HUES6 (cell line): Measurements from ENCODE around the gene DHRS12.

Experiments used
- H3K27ac ChIP-seq: 2 replicates; pipeline ENCODE4 v1.7.0; 2013; ENCODE audit warnings: low read depth, mild to moderate bottlenecking, low read length, inconsistent platforms
- H3K27me3 ChIP-seq: 2 replicates; pipeline ENCODE4 v1.6.1; 2013; ENCODE audit warnings: low read length; ENCODE audit not compliant: control insufficient read depth, insufficient read depth
- H3K36me3 ChIP-seq: 2 replicates; pipeline ENCODE4 v1.6.1; 2013; ENCODE audit warnings: low read length; ENCODE audit not compliant: control insufficient read depth, insufficient read depth
- H3K4me1 ChIP-seq: 2 replicates; pipeline ENCODE4 v1.6.1; 2013; ENCODE audit warnings: low read length; ENCODE audit not compliant: control insufficient read depth, insufficient read depth
- H3K4me3 ChIP-seq: 2 replicates; pipeline ENCODE4 v1.5.1; 2013; ENCODE audit warnings: low read depth, low read length
- H3K9ac ChIP-seq: one replicate; pipeline ENCODE4 v1.6.1; 2013; ENCODE audit warnings: mild to moderate bottlenecking, low read length
- H3K9me3 ChIP-seq: 2 replicates; pipeline ENCODE4 v1.6.1; 2013; ENCODE audit warnings: low read depth, low read length; ENCODE audit not compliant: control insufficient read depth, insufficient read depth

Gene DHRS12

GRCh38 chr13:51794964-51795363 lies 9.0 kb downstream of the DHRS12 start:
- peaks cover 24% of the 10 kb centered on the region for H3K4me1 ChIP-seq
- H3K9ac ChIP-seq: no peak overlapping the region
- no peak overlapping the region for H3K4me3 ChIP-seq
- H3K9me3 ChIP-seq: no peaks in the 10 kb centered on the region
- no peaks in the 10 kb centered on the region for H3K27me3 ChIP-seq
- no peaks in the 10 kb centered on the region for H3K36me3 ChIP-seq
- no peak overlapping the region for H3K27ac ChIP-seq

DNA sequence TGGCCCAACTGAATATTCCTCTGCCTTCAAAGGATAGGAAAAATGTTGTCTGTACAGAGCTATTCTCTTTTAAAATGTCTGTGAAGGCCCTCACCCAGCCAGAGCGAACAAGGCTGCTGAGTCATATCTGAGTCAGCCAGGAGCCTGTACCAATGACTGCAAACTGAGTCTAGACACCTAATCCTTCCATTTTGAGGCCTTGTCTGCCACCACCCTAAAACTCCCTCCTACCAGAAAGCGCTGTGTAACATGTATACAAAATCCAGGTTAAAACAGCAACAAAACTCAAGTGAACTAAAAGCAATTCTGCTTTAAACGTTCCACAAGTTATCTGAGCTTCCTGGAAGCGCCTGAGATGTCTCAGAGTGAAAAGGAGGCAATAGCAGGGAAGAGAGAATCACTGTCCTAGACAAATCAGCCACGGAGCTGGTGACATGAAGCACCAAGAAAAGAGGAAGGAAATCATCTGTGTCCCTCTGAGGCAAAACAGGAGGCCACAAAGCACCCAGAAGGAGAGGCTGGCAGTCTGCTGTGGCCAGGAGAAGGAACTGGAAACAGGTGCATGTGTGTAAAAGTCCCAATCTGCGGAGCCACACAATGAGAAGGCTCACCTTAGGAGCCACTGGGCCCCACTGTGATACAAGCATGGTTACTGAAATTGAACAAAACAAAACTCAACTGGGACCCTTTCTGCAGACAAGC lies 10.2 kb downstream of the DHRS12 start:
- no peak overlapping the region for H3K9ac ChIP-seq

DNA sequence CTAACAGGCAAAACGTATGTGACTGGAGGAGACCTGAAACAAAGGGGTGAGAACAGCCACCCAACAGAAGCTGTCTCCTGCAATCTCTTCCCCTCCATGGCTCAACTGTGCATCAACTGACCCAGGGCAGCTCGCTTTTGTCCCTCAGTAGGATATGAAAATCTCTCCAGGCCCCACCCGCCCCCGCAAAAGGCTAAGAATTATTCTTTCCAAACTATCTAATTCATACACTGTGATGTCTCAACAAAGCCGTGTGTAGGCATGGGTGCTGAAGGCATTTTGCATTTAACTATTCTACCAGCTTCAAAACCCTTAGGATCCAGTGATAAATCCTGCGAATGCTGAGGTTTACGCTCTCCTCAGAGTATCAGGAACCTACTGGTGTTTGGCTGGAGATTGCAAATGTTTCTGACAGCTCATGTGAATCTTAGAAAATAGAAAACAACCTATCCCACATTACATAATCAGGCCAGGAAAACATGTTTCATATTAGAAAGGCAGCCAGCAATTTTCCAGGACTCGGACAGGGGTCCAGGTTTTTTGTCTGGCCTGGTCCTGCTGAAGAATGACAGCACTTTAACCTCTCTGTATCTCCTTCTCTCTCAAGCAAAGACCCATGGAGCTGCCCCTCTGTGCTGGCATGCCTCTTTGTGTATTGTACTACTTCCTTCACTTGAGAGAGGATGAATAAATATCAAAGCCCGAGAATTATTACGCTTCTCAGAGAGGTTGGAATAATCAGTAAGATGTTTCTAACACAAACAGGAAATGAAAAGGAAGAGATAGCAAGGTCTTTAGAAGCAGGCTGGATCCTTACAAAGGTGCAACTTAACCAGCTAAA lies 17.3 kb downstream of the DHRS12 start:
- Histone ChIP-seq H3K9ac (no peak overlapping the region), H3K9me3 (no peaks in the 10 kb centered on the region), H3K27me3 (no peaks in the 10 kb centered on the region), H3K4me1 (peaks cover 6% of the 10 kb centered on the region; the same call in 1 of the 2 replicates), H3K4me3 (no peak overlapping the region), H3K36me3 (0 out of 2 replicates have a peak, but pooled peaks cover 3% of the 10 kb centered on the region), H3K27ac (no peak overlapping the region)

More for the DNA sequence above, 10.2 kb downstream of the DHRS12 start:
- Histone ChIP-seq H3K27ac (no peak overlapping the region), H3K4me3 (no peak overlapping the region), H3K4me1 (peaks cover 24% of the 10 kb centered on the region), H3K27me3 (no peaks in the 10 kb centered on the region), H3K36me3 (0 out of 2 replicates have a peak, but pooled peaks cover 3% of the 10 kb centered on the region), H3K9me3 (no peaks in the 10 kb centered on the region)

DNA sequence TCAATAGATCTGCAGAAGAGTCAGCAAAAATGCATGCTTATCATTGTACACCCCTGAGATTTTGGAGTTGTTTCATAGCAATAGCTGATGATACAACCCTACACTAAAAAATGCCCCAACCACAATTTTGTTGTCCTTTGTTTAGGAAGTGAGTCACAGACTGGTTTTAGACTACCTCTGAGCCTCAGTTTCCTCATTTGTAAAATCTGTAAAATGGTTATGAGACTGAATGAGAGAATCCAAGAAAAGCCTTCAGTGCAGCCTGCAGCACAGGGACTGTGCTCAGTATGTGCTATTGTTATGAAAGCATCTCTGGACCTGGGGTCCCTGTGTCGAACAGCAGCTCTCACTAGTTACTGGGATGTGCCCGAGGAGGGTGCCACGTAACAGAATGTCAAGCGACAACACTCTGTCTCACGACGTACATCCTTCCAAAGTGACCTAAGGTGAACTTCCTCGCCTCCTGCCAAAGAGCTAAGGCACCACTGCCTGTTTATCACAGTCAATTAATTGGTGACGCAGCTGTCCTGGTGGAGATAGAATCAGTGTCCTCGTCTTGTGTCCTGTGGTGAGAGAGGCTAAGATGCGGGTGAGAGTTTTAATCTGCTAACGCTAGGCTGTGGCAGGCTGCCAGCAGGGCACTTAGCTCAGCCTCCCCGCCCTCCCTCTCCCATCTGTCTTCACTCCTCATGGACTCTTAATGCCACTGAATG lies 18.1 kb downstream of the DHRS12 start:
- Histone ChIP-seq H3K27ac (no peak overlapping the region), H3K36me3 (0 out of 2 replicates have a peak, but pooled peaks cover 3% of the 10 kb centered on the region), H3K27me3 (no peaks in the 10 kb centered on the region), H3K9ac (no peak overlapping the region), H3K9me3 (no peaks in the 10 kb centered on the region), H3K4me3 (no peak overlapping the region), H3K4me1 (peaks cover 6% of the 10 kb centered on the region; the same call in 1 of the 2 replicates)

DNA sequence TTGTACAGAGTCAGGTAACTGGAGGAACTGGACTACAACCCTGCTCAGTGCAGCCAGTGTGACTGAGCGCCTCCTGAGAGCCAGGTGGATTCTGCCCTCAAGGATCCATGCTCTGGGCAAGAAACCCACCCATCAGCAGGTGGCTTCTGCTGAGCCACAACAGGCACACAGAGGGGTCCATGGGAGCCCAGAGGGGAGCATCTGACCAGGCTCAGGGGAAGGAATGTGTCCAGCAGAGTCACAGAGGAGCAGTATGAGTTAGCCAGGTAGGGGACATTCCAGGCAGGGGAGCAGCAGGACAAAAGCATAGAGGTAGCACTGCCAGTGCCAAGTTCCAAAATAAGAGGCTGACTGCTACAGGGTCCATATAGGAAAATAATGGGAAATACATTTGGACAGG lies 19.9 kb downstream of the DHRS12 start:
- no peaks in the 10 kb centered on the region for H3K27me3 ChIP-seq
- H3K9me3 ChIP-seq: no peaks in the 10 kb centered on the region
- H3K4me1 ChIP-seq: peaks cover 6% of the 10 kb centered on the region; the same call in 1 of the 2 replicates
- no peak overlapping the region for H3K9ac ChIP-seq
- no peak overlapping the region for H3K4me3 ChIP-seq
- no peak overlapping the region for H3K27ac ChIP-seq
- H3K36me3 ChIP-seq: 0 out of 2 replicates have a peak, but pooled peaks cover 1% of the 10 kb centered on the region

GRCh38 chr13:51783428-51784094 lies 20.4 kb downstream of the DHRS12 start:
- Histone ChIP-seq H3K36me3 (no peaks in the 10 kb centered on the region), H3K27me3 (no peaks in the 10 kb centered on the region), H3K9ac (no peak overlapping the region), H3K4me3 (no peak overlapping the region), H3K4me1 (peaks cover 6% of the 10 kb centered on the region; the same call in 1 of the 2 replicates), H3K27ac (no peak overlapping the region), H3K9me3 (no peaks in the 10 kb centered on the region)

GRCh38 chr13:51782026-51782710 lies 21.8 kb downstream of the DHRS12 start:
- Histone ChIP-seq H3K27ac (no peak overlapping the region), H3K9ac (no peak overlapping the region), H3K4me1 (peaks cover 6% of the 10 kb centered on the region; the same call in 1 of the 2 replicates), H3K9me3 (no peaks in the 10 kb centered on the region), H3K4me3 (no peak overlapping the region), H3K36me3 (no peaks in the 10 kb centered on the region), H3K27me3 (no peaks in the 10 kb centered on the region)

DNA sequence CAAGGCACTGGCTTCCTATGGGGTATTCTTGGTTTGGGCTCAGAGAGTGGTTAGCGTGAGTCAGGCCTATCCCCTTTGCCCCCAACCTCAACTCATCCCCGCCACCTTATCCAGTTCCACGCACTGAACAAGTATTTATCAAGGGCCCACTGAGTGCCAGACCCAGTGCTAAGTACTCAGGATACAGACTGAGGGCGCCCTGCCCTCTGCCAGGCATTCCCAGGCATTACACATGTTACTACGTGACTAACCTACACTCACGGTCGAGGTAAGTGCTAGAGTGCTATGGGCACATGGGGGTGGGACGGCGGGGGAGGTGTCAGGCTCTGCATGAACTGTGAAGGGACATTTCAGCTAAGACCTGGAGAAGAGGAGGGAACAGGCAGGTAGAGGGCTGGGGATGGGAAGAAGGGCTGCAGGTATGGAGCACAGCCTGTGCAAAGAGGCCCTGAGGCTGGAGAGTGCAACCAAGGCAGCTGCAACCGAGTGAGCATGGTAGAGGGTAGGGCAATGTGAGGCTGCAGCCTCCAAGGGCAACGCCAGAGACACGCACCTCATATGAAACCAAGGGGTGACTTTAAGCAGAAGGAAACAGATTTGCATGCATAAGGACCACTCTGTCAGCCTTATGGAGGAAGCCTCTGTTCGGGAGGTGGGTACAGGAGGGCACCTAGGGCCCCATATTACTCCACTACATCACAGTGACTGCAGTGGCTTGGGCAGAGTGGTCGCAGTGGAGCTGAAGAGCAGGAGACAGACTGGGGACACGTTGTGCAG lies 22.5 kb downstream of the DHRS12 start:
- Histone ChIP-seq H3K9me3 (no peaks in the 10 kb centered on the region), H3K9ac (no peak overlapping the region), H3K27ac (no peak overlapping the region), H3K27me3 (no peaks in the 10 kb centered on the region), H3K36me3 (no peaks in the 10 kb centered on the region), H3K4me3 (no peak overlapping the region), H3K4me1 (peaks cover 3% of the 10 kb centered on the region; the same call in 1 of the 2 replicates)

DNA sequence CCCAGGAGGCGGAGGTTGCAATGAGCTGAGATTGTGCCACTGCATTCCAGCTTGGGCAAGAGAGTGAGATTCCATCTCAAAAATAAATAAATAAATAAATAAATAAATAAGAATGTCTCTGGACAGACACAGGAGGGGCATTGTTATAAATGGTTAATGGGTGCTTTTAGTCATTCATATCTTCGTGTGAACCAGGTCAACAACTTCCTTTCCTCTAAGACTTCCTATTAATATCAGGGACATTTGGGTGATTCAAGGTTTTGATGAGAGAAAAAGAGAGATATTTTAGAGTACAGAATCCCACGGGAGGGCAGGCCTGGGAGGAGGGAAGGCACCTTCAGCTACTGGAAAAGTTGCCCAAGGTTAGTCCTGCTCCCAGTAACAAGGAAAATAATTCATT lies 23.9 kb downstream of the DHRS12 start:
- no peaks in the 10 kb centered on the region; the same call in 1 of the 2 replicates for H3K4me1 ChIP-seq
- no peak overlapping the region for H3K27ac ChIP-seq
- H3K9ac ChIP-seq: no peak overlapping the region
- H3K27me3 ChIP-seq: no peaks in the 10 kb centered on the region
- no peaks in the 10 kb centered on the region for H3K9me3 ChIP-seq
- H3K4me3 ChIP-seq: no peak overlapping the region
- H3K36me3 ChIP-seq: no peaks in the 10 kb centered on the region
